ENCODE data around the gene BCL6. TPM values are rescaled to one million over a fixed set of nuclear protein-coding genes. Genes with fewer than 3 reads are reported as not detected.

BCL6 gene
- total RNA-seq, 8 experiments from 2014 or later, result 1.5 to 65.5 (median 9.5) TPM

DNA sequence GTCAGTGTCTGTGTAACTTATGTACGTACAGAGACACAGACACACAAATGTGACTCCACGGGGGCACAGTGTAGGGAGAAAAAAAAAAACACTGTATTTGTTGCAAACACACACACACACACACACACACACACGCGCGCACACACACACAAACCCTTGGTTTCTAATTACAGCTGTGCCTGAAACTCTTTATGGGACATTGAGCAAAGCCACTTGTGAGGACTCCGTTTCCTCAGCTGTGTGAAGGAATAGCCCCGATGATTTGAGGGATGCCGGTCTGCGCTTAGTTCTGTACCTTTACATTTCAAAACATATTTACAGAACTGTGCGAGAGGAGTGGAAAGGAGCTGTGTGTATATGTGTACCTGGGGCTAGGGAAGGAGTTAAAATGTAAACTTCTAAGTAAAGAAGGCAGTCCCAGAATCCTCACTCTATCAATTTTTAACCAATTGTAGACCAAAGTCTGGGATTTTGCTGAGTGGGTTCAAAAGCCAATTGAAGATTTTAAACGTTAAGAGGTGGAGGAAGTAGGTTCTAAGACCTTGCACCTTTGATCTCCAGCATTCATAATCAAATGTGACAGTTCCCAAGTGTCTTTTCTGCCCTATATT, 5.3 kb upstream of the BCL6 start:
- 11 to 61% (median 40%) methylated on average over 1 to 11 of the region's 11 CpGs; no CpG with 5 or more reads in 2 of the 10 experiments for WGBS, 10 experiments
- peaks cover 0 to 30% of the 10 kb centered on the region in 2 donors for H3K4me1 ChIP-seq (replicated peaks in 1 of 2)
- in situ Hi-C loops (cut with MboI; ENCODE audit: low pct_unique_long_range_greater_than_20kb in 2 of 9, low sequenced_read_pairs in 9 of 9, unreplicated experiment in 9 of 9), result no loop called here
- ATAC-seq (replicated peaks in 6 of 8), result peak in 2 of 8 experiments; percentile 15
- no peak overlapping the region for H3K27ac ChIP-seq
- peak overlapping the region in 4 of 5 donors; percentile 6 to 30 (median 10) for H3K4me3 ChIP-seq

DNA sequence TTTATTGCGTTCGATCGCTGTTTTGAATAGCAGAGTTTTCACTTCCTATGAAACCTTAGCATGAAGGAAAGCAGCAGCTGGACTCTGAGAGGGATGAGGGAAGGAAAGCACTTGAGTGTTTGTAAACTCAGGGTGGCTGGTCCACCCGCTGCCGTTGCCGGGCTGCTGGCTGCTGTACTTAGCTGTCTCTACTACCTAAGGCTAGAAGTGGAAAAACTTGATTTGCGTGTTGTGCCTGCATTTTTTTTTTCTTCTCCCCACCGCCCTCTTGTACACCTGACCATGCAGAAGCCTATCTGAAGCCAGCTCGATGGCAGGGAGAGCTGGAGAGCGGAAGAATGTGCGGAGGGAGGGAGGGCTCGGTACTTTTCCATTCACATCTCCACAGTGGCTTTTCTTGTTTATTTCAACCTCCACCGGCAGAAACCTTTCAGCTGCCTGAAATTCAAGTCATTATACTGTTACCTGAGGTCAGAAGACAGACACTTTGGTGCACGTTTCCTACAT, 4.8 kb upstream of the BCL6 start:
- Histone ChIP-seq H3K27ac (no peak overlapping the region), H3K4me1 (replicated peaks in 1 of 2) (peaks cover 0 to 30% of the 10 kb centered on the region in 2 donors), H3K4me3 (peak overlapping the region in 4 of 5 donors; percentile 6 to 30 (median 10))
- 32 to 90% (median 57%) methylated on average over 1 to 13 of the region's 14 CpGs for WGBS, 10 experiments
- in situ Hi-C loops (cut with MboI; ENCODE audit: low pct_unique_long_range_greater_than_20kb in 2 of 9, low sequenced_read_pairs in 9 of 9, unreplicated experiment in 9 of 9), result no loop called here
- ATAC-seq (replicated peaks in 6 of 8), result peak in 3 of 8 experiments; percentile 1 to 50 (median 44)

DNA sequence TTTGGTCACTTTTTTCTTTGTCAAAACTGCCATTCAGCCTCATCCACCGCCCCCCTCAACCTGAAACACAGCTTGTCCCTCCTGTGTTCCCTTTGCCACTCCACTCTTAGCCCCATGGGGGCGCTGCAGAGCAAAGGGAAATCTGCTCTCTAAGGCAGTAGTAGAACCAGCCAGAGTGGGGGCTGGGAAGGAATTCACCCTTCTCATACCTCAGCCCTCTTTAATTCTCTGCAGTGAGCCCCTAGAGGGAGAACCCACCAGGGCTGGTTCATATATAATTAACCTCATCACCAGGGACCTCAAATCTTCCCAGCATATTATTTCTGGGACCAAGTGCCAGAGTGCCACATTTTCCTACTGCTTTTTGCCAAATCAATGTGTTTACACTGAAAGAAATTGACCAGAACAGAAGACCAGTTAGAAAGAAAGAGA, 2.8 kb upstream of the BCL6 start:
- Histone ChIP-seq H3K4me1 (replicated peaks in 1 of 2) (peaks cover 0 to 30% of the 10 kb centered on the region in 2 donors), H3K27ac (no peak overlapping the region), H3K4me3 (peak overlapping the region in 1 of 5 donors; percentile 54)
- in situ Hi-C loops (cut with MboI; ENCODE audit: low pct_unique_long_range_greater_than_20kb in 2 of 9, low sequenced_read_pairs in 9 of 9, unreplicated experiment in 9 of 9), result loop anchor here in 8 of 9 experiments (10.0 to 25.0 kb wide), 6 partner anchors 414 to 1489 kb away; partner anchors contain the start of genes LPP (in 1 of the 8) and TPRG1 (in 1 of the 8)
- 0 to 11% (median 0%) methylated on average over 1 to 2 of the region's 2 CpGs; no CpG with 5 or more reads in 2 of the 10 experiments for WGBS, 10 experiments
- peak; percentile 6 to 62 (median 48) for ATAC-seq (replicated peaks in 6 of 8)

DNA sequence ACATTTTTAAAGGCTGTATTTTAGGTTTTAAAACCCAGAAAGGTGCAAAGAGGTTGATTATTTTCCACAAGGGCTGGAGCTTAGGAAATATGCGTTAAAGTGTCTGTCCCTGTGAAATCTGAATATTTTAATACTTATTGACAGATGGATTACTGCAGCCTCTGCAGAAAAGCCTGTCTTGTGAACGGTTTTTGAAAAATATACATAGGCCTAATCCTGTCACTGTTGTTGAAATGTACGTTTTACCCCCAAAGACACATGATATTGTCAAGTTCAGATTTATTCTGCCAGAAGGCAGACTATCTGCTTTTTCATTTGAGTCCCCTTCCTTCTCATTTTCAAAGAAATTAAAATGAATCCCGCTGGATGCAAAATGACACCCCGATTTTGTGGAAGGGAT, 2.2 kb upstream of the BCL6 start:
- H3K4me1 ChIP-seq (replicated peaks in 1 of 2), result peaks cover 0 to 30% of the 10 kb centered on the region in 2 donors
- H3K4me3 ChIP-seq, result peak overlapping the region in 1 of 5 donors; percentile 54
- in situ Hi-C loops (cut with MboI; ENCODE audit: low pct_unique_long_range_greater_than_20kb in 2 of 9, low sequenced_read_pairs in 9 of 9, unreplicated experiment in 9 of 9), result loop anchor here in 8 of 9 experiments (10.0 to 25.0 kb wide), 6 partner anchors 415 to 1490 kb away; partner anchors contain the start of genes LPP (in 1 of the 8) and TPRG1 (in 1 of the 8)
- no peak for ATAC-seq (replicated peaks in 6 of 8)
- no peak overlapping the region for H3K27ac ChIP-seq
- WGBS, 10 experiments, result 8 to 46% (median 29%) methylated on average over 2 to 5 of the region's 5 CpGs

DNA sequence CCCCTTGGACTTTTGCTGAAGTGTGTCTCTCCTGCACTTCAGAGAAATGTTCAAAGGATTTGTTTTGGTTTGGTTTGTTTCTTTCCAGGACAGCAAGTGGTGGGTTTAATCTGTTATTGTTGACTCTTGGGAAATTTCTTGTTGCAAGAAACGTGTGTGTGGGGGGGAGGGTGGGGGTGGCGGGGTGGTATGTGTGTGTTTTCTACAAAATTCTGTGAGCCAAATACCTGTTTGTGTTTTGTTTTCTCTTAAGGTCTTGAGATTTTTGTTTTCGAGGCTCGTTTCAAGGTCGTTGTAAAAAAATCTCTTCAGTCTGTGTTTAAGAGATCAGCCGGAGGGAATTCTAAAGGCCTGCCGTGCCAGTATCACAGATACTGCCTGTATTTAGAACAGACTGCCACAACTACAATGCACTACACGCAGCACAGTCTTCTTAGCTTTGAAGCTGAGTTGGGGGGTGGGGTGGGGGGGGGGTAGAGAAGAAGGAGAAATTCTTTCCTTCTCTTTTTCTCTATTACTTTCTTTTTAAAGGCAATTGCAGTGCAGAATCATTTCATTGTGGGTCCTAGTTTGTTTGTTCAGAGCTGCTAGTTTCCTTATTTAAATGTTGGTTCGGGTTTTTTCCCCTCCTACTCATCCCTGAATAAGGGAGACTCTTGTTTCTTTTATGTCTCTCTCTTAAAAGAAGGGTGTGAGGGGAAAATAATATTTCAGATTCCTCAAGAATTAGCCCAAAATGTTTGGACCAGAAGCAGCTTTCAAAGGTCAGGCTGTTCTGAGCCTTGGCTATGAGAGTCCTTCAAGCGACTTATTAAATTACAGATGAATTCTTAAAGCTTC, 1.4 kb upstream of the BCL6 start:
- peak overlapping the region; percentile 46 to 54 (median 48) for H3K4me3 ChIP-seq
- H3K4me1 ChIP-seq (replicated peaks in 1 of 2), result peaks cover 0 to 30% of the 10 kb centered on the region in 2 donors
- ATAC-seq (replicated peaks in 6 of 8), result no peak
- no peak overlapping the region for H3K27ac ChIP-seq
- 0 to 80% (median 23%) methylated on average over 1 to 5 of the region's 10 CpGs; no CpG with 5 or more reads in 1 of the 10 experiments for WGBS, 10 experiments
- in situ Hi-C loops (cut with MboI; ENCODE audit: low pct_unique_long_range_greater_than_20kb in 2 of 9, low sequenced_read_pairs in 9 of 9, unreplicated experiment in 9 of 9), result loop anchor here in 8 of 9 experiments (10.0 to 25.0 kb wide), 6 partner anchors 416 to 1491 kb away; partner anchors contain the start of genes LPP (in 1 of the 8) and TPRG1 (in 1 of the 8)

DNA sequence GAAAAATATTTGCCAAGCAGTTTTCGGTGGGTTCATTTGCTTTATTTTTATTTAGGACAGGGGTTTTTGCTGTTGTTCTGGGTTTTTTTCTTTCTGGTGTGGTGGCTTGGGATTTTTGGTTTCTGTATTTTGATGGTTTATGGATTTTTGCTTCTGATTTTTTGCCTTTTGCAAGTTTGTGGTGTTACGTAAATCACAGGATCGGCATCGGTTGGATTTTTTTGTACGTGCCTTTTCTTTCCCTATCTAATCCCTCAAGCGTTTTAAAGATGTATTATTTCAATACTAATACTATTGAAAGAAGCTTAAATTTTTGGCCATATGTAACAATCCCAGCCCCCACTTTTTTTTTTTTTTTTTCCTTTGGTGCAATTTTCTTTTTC, 782 bp upstream of the BCL6 start:
- H3K27ac ChIP-seq, result peak overlapping the region; percentile 99
- 2 to 20% (median 6%) methylated on average over 4 to 6 of the region's 6 CpGs for WGBS, 10 experiments
- ATAC-seq (replicated peaks in 6 of 8), result no peak
- H3K4me1 ChIP-seq (replicated peaks in 1 of 2), result peaks cover 0 to 30% of the 10 kb centered on the region in 2 donors
- in situ Hi-C loops (cut with MboI; ENCODE audit: low pct_unique_long_range_greater_than_20kb in 2 of 9, low sequenced_read_pairs in 9 of 9, unreplicated experiment in 9 of 9), result loop anchor here in 8 of 9 experiments (10.0 to 25.0 kb wide), 6 partner anchors 416 to 1491 kb away; partner anchors contain the start of genes LPP (in 1 of the 8) and TPRG1 (in 1 of the 8)
- peak overlapping the region; percentile 46 to 54 (median 48) for H3K4me3 ChIP-seq

- H3K27ac ChIP-seq, result peak overlapping the region; percentile 41 to 54
- in situ Hi-C loops (cut with MboI; ENCODE audit: low pct_unique_long_range_greater_than_20kb in 2 of 9, low sequenced_read_pairs in 9 of 9, unreplicated experiment in 9 of 9), result loop anchor here in 8 of 9 experiments (5.0 to 25.0 kb wide), 7 partner anchors 418 to 1493 kb away; partner anchors contain the start of genes LPP (in 1 of the 8) and TPRG1 (in 1 of the 8)
- peak in 6 of 8 experiments; percentile 1 to 28 (median 21) for ATAC-seq (replicated peaks in 6 of 8)
- peaks cover 6 to 20% of the 10 kb centered on the region in 2 donors for H3K4me1 ChIP-seq (replicated peaks in 1 of 2)
- 0 to 20% (median 1%) methylated on average over 1 to 26 of the region's 55 CpGs; no CpG with 5 or more reads in 2 of the 10 experiments for WGBS, 10 experiments
- peak overlapping the region; percentile 46 to 54 (median 48) for H3K4me3 ChIP-seq
Observed at GRCh38 chr3:187744169-187745151, 808 bp downstream of the BCL6 start.

DNA sequence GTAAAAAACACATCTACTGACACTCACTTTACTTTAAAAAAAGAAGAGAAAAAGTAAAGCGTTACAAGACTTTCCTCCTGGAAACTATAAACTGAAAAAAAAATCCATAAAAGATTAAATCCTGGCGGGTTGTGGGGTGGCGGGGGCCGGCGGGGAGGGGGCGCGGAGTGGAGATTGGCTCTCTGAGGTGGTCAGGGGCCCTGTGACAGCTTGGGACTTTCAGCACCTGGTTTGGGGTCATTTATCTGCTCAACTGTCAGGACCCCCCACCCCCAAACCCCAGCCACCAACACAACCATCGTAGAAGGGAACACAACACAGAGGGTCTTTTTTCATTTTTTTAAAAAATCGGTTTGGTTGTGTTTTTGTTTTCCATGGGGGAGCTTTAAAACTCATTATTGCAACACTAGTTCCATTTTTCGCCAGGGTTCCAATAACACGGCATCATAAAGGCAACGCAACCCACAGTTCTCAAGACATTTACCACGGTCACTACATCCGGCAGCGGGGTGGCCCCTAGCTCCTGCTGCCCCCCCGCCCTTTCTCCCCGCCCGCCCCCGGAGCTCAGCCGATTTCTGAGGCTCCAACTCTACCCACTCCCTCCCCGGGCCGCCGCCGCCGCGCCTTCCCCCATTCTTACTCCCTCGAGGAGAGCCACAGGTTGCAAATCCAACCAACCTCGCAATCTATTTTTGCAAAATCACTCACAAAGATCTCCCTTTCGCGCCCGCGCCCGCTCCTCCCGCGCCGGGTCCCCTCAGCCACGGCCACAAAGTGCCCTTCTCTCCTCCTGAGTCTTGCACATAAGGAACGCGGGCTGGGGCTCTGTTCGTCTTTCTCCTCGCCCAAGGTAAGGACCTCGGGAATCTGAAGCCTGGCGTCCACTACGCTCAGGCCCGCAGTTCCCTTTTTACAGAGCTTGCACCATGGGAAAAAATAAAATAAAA, 1.8 kb downstream of the BCL6 start:
- peaks cover 6 to 20% of the 10 kb centered on the region in 2 donors for H3K4me1 ChIP-seq (replicated peaks in 1 of 2)
- 0 to 7% (median 4%) methylated on average over 1 to 15 of the region's 45 CpGs; no CpG with 5 or more reads in 2 of the 10 experiments for WGBS, 10 experiments
- peak overlapping the region; percentile 46 to 54 (median 48) for H3K4me3 ChIP-seq
- no peak overlapping the region for H3K27ac ChIP-seq
- in situ Hi-C loops (cut with MboI; ENCODE audit: low pct_unique_long_range_greater_than_20kb in 2 of 9, low sequenced_read_pairs in 9 of 9, unreplicated experiment in 9 of 9), result loop anchor here in 8 of 9 experiments (5.0 to 25.0 kb wide), 7 partner anchors 419 to 1494 kb away; partner anchors contain the start of genes LPP (in 1 of the 8) and TPRG1 (in 1 of the 8)
- ATAC-seq (replicated peaks in 6 of 8), result peak in 4 of 8 experiments; percentile 0 to 4 (median 2)

GRCh38 chr3:187742351-187743171, 2.7 kb downstream of the BCL6 start:
- Histone ChIP-seq H3K4me3 (peak overlapping the region in 3 of 5 donors; percentile 47 to 54 (median 51)), H3K27ac (no peak overlapping the region), H3K4me1 (replicated peaks in 1 of 2) (peaks cover 6 to 15% of the 10 kb centered on the region in 2 donors)
- ATAC-seq (replicated peaks in 6 of 8), result no peak
- in situ Hi-C loops (cut with MboI; ENCODE audit: low pct_unique_long_range_greater_than_20kb in 2 of 9, low sequenced_read_pairs in 9 of 9, unreplicated experiment in 9 of 9), result loop anchor here in 8 of 9 experiments (5.0 to 25.0 kb wide), 7 partner anchors 420 to 1495 kb away; partner anchors contain the start of genes LPP (in 1 of the 8) and TPRG1 (in 1 of the 8)
- WGBS, 10 experiments, result 47 to 82% (median 59%) methylated on average over 2 to 11 of the region's 13 CpGs; no CpG with 5 or more reads in 1 of the 10 experiments
